ENCODE measurements around the gene PYGO2.

Gene PYGO2

GRCh38 chr1:154961207-154962155, at the start of gene PYGO2:
PYGO2 (minus strand) TSS chr1:154961782; CDS start chr1:154961576, 206 bp downstream.
- ATAC-seq: peak; percentile 86 to 88

GRCh38 chr1:155011004-155011416, 49.4 kb upstream of the PYGO2 start:
- ATAC-seq: no peak

- ATAC-seq: no peak
Observed at GRCh38 chr1:155010211-155010918, 48.8 kb upstream of the PYGO2 start.

- ATAC-seq: no peak
Observed at GRCh38 chr1:155009742-155010141, 48.2 kb upstream of the PYGO2 start.

- ATAC-seq: no peak
Observed at GRCh38 chr1:155009221-155009711, 47.7 kb upstream of the PYGO2 start.

- peak; percentile 10 to 28 for ATAC-seq
Observed at GRCh38 chr1:155008015-155008941, 46.7 kb upstream of the PYGO2 start.

GRCh38 chr1:155007251-155007828, 45.8 kb upstream of the PYGO2 start:
- ATAC-seq: no peak

- peak; percentile 23 to 26 for ATAC-seq
Observed at GRCh38 chr1:155006601-155007101, 45.1 kb upstream of the PYGO2 start.

GRCh38 chr1:155005076-155006011, 43.8 kb upstream of the PYGO2 start:
- no peak for ATAC-seq

GRCh38 chr1:155004352-155005075, 42.9 kb upstream of the PYGO2 start:
- ATAC-seq: no peak

- ATAC-seq: no peak
Observed at GRCh38 chr1:155003766-155004351, 42.3 kb upstream of the PYGO2 start.

GRCh38 chr1:155003227-155003765, 41.7 kb upstream of the PYGO2 start:
- no peak for ATAC-seq

GRCh38 chr1:155002464-155003226, 41.1 kb upstream of the PYGO2 start, which contains the start of gene ZBTB7B:
ZBTB7B (plus strand) TSS chr1:155002802; CDS start chr1:155014661, 11,859 bp downstream.
- peak in 1 of 2 donors; percentile 1 for ATAC-seq

- peak; percentile 78 to 81 for ATAC-seq
Observed at GRCh38 chr1:155001675-155002463, 40.3 kb upstream of the PYGO2 start.

- ATAC-seq: no peak
Observed at GRCh38 chr1:155001425-155001674, 39.8 kb upstream of the PYGO2 start.

GRCh38 chr1:155000726-155001424, 39.3 kb upstream of the PYGO2 start:
- peak; percentile 48 to 51 for ATAC-seq

- no peak for ATAC-seq
Observed at GRCh38 chr1:155000411-155000725, 38.8 kb upstream of the PYGO2 start.

All from activated CD4-positive, CD25-positive, alpha-beta regulatory T cell treated with anti-CD3 and anti-CD28 coated beads, Interleukin-2, amount 50 U/mL, for 24 hours (primary cell).